ENCODE measurements around the gene NCL.
A peak's percentile ranks its signal among the peaks of the same experiment; 100 is the strongest.
"Not testable (repeated sequence)": the region's sequence is repeated elsewhere in the genome, so short reads cannot be mapped to it uniquely, and the experiment has no call there.

The NCL gene

GRCh38 chr2:231429901-231430300, 34.4 kb downstream of the NCL start:
- no peak for DNase-seq

- no peak for DNase-seq
Observed at GRCh38 chr2:231429152-231429551, 35.1 kb downstream of the NCL start.

- DNase-seq: peak in 1 of 5 experiments; percentile 44
Observed at GRCh38 chr2:231427116-231427515, 37.2 kb downstream of the NCL start.

- peak in 3 of 5 experiments; percentile 24 to 94 (median 64) for DNase-seq
Observed at GRCh38 chr2:231425811-231426703, 38.2 kb downstream of the NCL start.

GRCh38 chr2:231425291-231425810, 38.9 kb downstream of the NCL start:
- DNase-seq: peak in 1 of 5 experiments; percentile 21

- no peak for DNase-seq
Observed at GRCh38 chr2:231423176-231423575, 41.1 kb downstream of the NCL start.

GRCh38 chr2:231422056-231422455, 42.2 kb downstream of the NCL start:
- no peak for DNase-seq

GRCh38 chr2:231421051-231421580, 43.2 kb downstream of the NCL start:
- DNase-seq: no peak

- DNase-seq: no peak
Observed at GRCh38 chr2:231418820-231419640, 45.3 kb downstream of the NCL start.

- no peak for DNase-seq
Observed at GRCh38 chr2:231415029-231415428, 49.3 kb downstream of the NCL start.

- no peak for DNase-seq
Observed at GRCh38 chr2:231413921-231414476, 50.3 kb downstream of the NCL start.

GRCh38 chr2:231413456-231413855, 50.8 kb downstream of the NCL start:
- no peak for DNase-seq

GRCh38 chr2:231412618-231412963, 51.7 kb downstream of the NCL start:
- DNase-seq: no peak

GRCh38 chr2:231411831-231412617, 52.3 kb downstream of the NCL start:
- peak; percentile 26 to 62 (median 44) for DNase-seq

GRCh38 chr2:231411237-231411636, 53.0 kb downstream of the NCL start:
- no peak for DNase-seq

- no peak for DNase-seq
Observed at GRCh38 chr2:231410293-231411004, 53.8 kb downstream of the NCL start.

- DNase-seq: no peak
Observed at GRCh38 chr2:231409776-231410175, 54.5 kb downstream of the NCL start.

GRCh38 chr2:231408304-231408703, 56.0 kb downstream of the NCL start:
- not testable (repeated sequence) for DNase-seq

- not testable (repeated sequence) for DNase-seq
Observed at GRCh38 chr2:231407686-231408085, 56.6 kb downstream of the NCL start.

- peak in 1 of 5 experiments; percentile 31 for DNase-seq
Observed at GRCh38 chr2:231405601-231406367, 58.5 kb downstream of the NCL start.

All from T-helper 2 cell (primary cell).